ENCODE measurements around the gene MRPL50. TPM values are rescaled to one million over a fixed set of nuclear protein-coding genes. Genes with fewer than 3 reads are reported as not detected.

The MRPL50 gene
- polyA plus RNA-seq, 12 donors = 12.8 to 20.6 (median 17.1) TPM; not detected in 1

- no peak for DNase-seq
These were observed 48.1 kb downstream of the MRPL50 start for GRCh38 chr9:101350285-101350684.

- no peak for DNase-seq
These were observed 55.8 kb downstream of the MRPL50 start for GRCh38 chr9:101342595-101342994.

- DNase-seq = no peak
These were observed 56.5 kb downstream of the MRPL50 start for GRCh38 chr9:101341958-101342357.

Other genes with a start within 250 kb of the MRPL50 start
- 1 to 10 TPM in 2 of 12 donors, under 1 TPM in 8, not detected in 2; 0.36 to 2.3 (median 0.76) TPM for gene BAAT, start 13.6 kb downstream of the MRPL50 start, polyA plus RNA-seq (ENCODE audit: insufficient read length in 12 of 12)
- gene ZNF189, start 233 bp upstream of the MRPL50 start, polyA plus RNA-seq (ENCODE audit: insufficient read length in 12 of 12) = 10 to 100 TPM in 11 of 12 donors, not detected in 1; 16.5 to 25.1 (median 21.7) TPM
- gene ALDOB, start 37.2 kb upstream of the MRPL50 start, polyA plus RNA-seq (ENCODE audit: insufficient read length in 12 of 12) = 10 to 100 TPM in 1 of 12 donors, 1 to 10 TPM in 4, under 1 TPM in 6, not detected in 1; 0.24 to 16.2 (median 0.79) TPM
- gene RNF20, start 135.2 kb upstream of the MRPL50 start, polyA plus RNA-seq (ENCODE audit: insufficient read length in 12 of 12) = 10 to 100 TPM in 11 of 12 donors, not detected in 1; 33.7 to 48.2 (median 40.4) TPM
- not detected for gene PPP3R2, start 196.4 kb upstream of the MRPL50 start, polyA plus RNA-seq (ENCODE audit: insufficient read length in 12 of 12)

All from muscle of arm (tissue), 12 donors.